Kasumi-1 (cell line): Measurements from ENCODE around the gene PICALM.
A peak's percentile ranks its signal among the peaks of the same experiment; 100 is the strongest.
"Not testable (repeated sequence)": the region's sequence is repeated elsewhere in the genome, so short reads cannot be mapped to it uniquely, and the experiment has no call there.

Experiments used
- DNase-seq, 2 experiments: peaks; one replicate each; lab custom pipeline; 2025; lab: John Stamatoyannopoulos, UW

The PICALM gene, protein sequence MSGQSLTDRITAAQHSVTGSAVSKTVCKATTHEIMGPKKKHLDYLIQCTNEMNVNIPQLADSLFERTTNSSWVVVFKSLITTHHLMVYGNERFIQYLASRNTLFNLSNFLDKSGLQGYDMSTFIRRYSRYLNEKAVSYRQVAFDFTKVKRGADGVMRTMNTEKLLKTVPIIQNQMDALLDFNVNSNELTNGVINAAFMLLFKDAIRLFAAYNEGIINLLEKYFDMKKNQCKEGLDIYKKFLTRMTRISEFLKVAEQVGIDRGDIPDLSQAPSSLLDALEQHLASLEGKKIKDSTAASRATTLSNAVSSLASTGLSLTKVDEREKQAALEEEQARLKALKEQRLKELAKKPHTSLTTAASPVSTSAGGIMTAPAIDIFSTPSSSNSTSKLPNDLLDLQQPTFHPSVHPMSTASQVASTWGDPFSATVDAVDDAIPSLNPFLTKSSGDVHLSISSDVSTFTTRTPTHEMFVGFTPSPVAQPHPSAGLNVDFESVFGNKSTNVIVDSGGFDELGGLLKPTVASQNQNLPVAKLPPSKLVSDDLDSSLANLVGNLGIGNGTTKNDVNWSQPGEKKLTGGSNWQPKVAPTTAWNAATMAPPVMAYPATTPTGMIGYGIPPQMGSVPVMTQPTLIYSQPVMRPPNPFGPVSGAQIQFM

GRCh38 chr11:86068951-86069407 is at the start of gene PICALM:
Gene PICALM, minus strand, starts transcription at chr11:86069084. Its CDS starts 304 bp downstream, at chr11:86068780.
- peak; percentile 97 for DNase-seq

GRCh38 chr11:86118253-86118652 is 49.4 kb upstream of the PICALM start:
- DNase-seq, result no peak

DNA sequence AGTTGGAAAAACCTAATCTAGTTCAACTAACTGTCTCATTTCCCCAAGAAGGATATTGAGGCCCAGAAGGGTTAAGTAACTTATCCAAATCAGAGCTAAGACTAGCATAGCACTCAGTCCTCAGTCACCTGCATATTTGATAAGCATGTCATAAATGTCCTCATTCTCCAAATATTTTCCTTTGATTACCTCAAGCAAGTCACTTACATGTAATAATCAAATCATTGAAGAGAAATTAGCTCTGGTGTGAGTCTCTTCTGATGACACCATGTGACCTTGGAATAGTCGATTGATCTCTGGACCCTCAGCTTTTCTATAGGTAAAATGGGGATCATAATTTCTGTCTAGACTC is 48.8 kb upstream of the PICALM start:
- DNase-seq, result no peak

DNA sequence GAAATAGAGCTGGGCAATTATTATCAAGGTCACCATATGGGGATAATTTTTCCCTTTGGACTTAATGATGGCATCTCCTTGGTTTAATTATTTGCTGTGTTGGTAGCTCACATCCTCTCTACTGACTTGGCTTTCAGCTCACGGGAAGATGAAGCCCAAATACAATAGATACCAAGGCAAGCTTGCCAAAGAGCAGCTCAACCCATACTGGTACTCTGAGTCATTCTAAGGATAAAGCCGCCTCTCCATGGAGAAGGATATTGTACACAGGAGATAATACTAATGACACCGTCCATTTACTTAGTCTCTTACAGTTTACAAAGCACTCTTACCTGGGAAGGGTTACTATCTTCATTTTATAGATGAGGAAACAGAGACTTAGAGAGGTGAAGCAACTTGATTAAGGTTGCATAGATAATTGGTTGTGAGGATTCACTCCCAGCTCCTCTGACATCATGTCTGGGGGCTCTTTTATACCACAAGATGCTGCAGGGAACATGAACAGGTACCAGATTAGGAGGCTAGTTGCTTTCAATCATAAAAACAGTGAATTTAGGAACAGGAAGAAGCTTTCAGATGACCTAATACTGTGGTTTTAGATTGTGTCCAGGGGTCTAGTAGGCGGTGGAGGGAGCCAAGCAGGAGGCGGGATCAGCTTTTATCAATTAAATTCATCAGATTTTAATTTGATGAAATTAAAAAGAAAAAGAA is 48.3 kb upstream of the PICALM start:
- no peak for DNase-seq

DNA sequence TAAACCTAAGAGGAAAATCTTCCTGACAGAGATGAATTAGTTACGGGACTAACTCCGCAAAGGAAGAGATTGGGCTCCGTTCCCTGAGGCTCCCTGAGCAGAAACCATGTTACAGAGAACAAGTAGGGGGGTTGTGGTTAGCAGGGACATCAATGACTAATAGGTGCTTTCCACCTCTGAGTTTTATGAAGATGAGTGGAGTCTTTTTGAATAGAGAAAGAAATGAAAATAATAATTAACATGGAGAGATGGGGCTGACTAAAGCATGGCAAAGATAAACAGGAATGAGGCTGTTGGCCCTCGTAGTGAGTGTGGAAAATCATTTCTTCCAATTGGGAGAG is 47.5 kb upstream of the PICALM start:
- DNase-seq, result no peak

- DNase-seq, result no peak
Measured at GRCh38 chr11:86115542-86116385, 46.9 kb upstream of the PICALM start.

GRCh38 chr11:86108890-86109638 is 40.2 kb upstream of the PICALM start:
- DNase-seq, result no peak

- DNase-seq, result peak in 1 of 2 experiments; percentile 10
Measured at GRCh38 chr11:86108191-86108590, 39.3 kb upstream of the PICALM start.

DNA sequence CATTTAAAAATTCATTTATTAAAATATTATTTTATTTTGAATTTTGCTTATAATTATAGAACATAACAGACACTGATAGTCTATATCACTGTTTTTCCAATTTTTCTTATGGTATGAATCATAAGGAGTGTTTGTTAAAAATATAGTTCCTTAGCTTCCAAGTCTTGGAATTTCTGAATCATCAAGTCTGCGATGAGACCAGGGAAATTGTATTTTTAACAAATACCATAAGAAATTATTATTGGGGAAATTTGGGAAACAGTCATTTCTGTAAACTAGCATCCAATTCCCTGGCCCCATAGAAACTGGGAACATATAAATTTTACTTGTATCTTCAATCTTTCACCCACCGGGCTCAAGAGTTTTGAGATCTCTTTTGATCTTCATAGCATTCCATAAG is 38.0 kb upstream of the PICALM start:
- no peak for DNase-seq

- not testable (repeated sequence) for DNase-seq
Measured at GRCh38 chr11:86106031-86106430, 37.1 kb upstream of the PICALM start.

GRCh38 chr11:86105601-86106000 is 36.7 kb upstream of the PICALM start:
- not testable (repeated sequence) for DNase-seq

- DNase-seq, result no peak
Measured at GRCh38 chr11:86103808-86104207, 34.9 kb upstream of the PICALM start.

GRCh38 chr11:86101941-86102407 is 33.1 kb upstream of the PICALM start:
- no peak for DNase-seq

DNA sequence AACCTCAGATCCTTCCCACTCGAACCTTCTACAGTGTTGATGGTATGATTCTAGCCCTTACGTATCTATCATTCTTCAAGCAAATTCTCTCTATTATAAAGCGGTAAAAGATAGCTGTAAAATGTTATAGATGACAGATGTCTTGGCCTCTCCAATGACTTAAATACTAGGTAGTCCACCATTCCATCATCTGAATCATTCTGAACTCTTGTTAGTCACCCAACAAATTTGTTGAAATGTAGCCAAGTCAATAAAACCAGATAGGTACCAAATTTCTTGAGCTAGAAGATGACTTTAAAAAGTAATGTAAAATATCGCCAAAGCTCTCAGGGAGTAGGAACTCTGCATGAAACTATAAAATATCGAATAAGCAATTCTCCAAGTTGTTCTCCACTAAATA is 32.6 kb upstream of the PICALM start:
- no peak for DNase-seq

- DNase-seq, result no peak
Measured at GRCh38 chr11:86099874-86100273, 31.0 kb upstream of the PICALM start.

- DNase-seq, result peak in 1 of 2 experiments; percentile 7
Measured at GRCh38 chr11:86097980-86098379, 29.1 kb upstream of the PICALM start.

DNA sequence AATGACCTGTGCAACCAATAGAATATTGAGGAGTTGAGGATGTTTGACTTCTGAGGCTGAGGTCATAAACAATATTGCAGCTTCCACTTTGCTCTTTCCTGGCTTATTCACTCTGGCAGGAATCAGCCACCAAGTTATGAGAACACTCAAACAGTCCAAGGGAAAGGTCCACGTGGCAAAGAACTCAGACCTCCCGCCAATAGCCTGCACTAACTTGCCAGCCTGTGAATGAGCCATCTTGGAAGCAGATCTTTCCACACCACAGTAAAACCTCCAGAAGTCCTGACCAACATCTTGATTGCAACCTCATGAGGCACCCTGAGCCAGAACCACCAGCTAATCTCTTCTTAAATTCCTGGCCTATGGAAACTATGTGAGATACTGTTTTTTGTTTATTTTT is 22.7 kb upstream of the PICALM start:
- DNase-seq, result no peak

DNA sequence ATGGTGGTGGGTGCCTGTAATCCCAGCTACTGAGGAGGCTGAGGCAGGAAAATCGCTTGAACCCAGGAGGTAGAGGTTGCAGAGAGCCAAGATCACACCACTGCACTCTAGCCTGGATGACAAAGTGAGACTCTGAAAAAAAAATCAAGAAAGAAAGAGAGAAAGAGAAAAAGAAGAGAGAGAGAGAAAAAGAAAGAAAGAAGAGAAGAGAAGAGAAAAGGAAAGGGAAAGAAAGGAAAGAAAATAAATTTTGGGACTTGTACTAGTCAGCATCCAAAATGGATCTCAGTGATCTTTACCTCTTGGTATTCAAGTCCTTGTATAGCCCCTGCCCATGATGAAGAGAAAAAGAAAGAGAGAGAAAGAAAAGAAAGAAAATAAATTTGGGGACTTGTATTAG is 22.2 kb upstream of the PICALM start:
- DNase-seq, result no peak

DNA sequence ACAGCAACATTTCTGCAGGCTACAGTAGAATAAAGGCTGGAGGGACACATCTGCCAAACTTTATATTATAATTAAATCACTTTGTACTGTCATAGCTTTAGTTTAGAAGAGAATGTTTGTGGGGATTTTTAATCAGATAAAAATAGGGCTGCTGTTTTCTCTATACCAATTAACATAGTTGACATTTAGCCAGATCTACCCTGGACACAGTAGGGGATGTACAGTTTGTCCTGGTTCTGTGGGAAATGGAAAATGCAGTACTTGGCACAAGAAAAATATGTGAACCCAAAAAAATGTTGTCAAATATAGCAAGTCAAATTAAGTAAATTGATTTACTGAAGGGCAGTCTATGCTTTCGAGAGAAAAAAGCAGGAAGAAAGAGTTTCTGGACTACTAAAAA is 20.8 kb upstream of the PICALM start:
- no peak for DNase-seq

DNA sequence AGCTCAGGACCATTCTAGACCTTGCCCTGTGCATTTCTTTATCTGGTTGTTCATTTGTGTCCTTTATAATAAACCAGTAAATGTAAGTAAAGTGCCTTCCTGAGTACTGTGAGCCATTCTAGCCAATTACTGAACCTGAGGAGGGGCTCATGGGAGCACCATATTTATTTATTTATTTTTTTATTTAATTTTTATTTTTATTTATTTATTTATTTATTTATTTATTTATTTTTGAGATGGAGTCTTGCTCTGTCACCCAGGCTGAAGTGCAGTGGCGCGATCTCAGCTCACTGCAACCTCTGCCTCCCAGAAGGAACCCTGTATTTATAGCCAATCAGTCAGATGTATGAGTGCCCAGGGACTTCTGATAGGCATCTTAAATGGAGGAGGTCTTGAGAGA is 18.8 kb upstream of the PICALM start:
- DNase-seq, result not testable (repeated sequence)

- DNase-seq, result no peak
Measured at GRCh38 chr11:86087256-86087655, 18.4 kb upstream of the PICALM start.
